Stimulated activated CD4-positive, alpha-beta T cell treated with anti-CD3 and anti-CD28 coated beads, TNF-alpha, amount 100 ng/mL, for 1 hour (primary cell): Measurements from ENCODE around the gene SPCS2.
"Not testable (repeated sequence)": the region's sequence is repeated elsewhere in the genome, so short reads cannot be mapped to it uniquely, and the experiment has no call there.

ENCODE experiments used
- DNase-seq, 3 donors: peaks; one replicate each; pipeline ENCODE4 v3.0.0-alpha.2; 2020; ENCODE audit warnings: low read depth in 3 of 3, low spot score in 1 of 3

The SPCS2 gene

GRCh38 chr11:74949753-74950137 lies 679 bp downstream of the SPCS2 start:
- no peak for DNase-seq

GRCh38 chr11:74950374-74950969 lies 1.4 kb downstream of the SPCS2 start:
- DNase-seq = no peak

DNA sequence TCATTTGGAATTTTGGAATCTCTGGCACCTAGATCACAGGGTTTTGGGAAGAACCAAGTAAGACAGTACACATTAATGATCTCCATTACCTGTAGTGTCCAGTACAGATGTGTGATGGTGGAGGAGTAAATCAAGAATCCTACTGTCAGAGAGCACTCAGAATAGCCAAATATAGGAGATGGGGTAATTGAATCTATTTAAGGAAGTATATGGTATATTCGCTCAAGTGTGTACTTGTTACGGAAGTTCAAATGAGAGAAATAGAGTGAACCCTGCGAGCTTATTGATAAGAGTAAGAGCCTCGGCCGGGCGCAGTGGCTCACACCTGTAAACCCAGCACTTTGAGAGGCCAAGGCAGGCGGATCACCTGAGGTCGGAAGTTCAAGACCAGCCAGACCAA lies 2.2 kb downstream of the SPCS2 start:
- no peak for DNase-seq

DNA sequence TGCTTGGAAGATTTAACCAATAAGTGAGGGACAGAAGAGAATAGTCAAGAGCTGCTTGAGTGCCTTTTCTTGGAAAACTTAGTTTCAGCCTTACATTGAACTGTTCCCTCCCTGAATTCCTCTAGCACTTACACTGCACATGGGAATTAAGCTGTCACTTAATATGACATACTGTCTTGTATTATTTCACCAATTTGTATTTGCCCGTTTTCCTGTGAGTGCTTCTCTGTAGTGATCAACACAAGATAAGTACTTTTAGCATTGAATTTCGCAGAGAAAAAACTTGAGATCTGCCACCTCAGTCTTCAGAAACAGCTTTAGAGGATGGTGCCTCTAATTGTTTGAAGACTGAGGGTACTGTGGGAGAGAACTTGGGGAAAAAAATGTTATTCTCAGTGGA lies 3.7 kb downstream of the SPCS2 start:
- DNase-seq = no peak

- DNase-seq = no peak
These were observed 4.4 kb downstream of the SPCS2 start for GRCh38 chr11:74953451-74953850.

GRCh38 chr11:74954199-74954598 lies 5.1 kb downstream of the SPCS2 start:
- no peak for DNase-seq

DNA sequence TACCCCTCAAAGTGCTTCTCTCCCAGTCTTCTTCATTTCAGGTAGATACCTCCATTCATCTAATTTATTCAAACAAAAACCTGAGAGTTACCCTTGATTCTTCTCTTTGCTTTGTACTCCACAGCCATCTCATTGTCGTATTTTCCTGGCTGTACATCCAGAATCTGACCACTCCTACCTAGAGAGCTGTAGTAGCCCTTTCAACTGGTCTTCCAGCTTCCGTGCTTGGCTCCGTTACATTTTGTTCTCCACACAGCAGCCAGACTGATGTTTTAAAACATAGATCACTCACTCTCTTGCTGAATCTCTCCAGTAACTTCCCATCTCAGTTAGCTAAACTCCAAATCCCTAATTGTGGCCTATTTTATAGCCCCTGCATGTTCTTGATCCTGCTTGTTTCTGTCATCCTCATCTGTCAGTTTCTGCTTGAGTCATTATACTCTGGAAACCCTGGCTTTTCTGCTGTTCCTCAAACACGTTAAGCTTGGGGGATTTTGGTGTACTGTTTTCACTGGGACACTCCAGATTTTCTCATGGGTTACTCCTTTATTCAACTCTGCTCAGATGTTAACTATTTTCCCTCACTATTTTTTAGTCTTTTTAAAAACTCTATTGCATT lies 7.4 kb downstream of the SPCS2 start:
- no peak for DNase-seq

- DNase-seq = no peak
These were observed 9.0 kb downstream of the SPCS2 start for GRCh38 chr11:74957937-74958629.

DNA sequence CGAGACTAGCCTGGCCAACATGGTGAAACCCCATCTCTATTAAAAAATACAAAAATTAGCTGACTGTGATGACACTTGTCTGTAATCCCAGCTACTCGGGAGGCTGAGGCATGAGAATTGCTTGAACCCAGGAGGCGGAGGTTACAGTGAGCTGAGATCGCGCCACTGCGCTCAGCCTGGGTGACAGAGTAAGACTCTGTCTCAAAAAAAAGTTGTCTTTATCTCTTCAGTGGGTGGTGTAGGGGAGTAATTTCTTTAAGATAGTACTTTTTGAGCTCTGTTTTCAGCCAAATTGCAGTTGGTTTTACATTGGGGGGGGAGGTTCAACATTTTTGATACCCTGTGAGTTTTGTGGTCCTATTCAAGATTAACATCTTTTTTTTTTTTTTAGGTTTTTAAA lies 11.1 kb downstream of the SPCS2 start:
- DNase-seq = not testable (repeated sequence)

DNA sequence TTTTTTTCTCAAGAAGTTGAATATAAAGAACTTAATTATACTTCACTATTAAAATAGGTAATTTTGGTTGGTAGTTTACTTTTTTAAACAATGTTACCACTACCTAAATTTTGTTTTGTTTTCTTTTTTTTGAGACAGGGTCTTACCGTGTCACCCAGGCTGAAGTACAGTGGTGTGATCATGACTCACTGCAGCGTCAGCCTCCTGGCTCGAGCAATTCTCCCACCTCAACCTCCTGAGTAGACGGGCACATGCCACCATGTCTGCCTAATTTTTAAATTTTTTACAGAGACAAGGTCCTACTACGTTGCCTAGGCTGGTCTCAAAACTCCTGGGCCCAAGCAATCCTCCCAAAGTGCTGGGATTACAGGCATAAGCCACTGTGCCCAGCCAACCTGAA lies 17.6 kb downstream of the SPCS2 start:
- DNase-seq = no peak

DNA sequence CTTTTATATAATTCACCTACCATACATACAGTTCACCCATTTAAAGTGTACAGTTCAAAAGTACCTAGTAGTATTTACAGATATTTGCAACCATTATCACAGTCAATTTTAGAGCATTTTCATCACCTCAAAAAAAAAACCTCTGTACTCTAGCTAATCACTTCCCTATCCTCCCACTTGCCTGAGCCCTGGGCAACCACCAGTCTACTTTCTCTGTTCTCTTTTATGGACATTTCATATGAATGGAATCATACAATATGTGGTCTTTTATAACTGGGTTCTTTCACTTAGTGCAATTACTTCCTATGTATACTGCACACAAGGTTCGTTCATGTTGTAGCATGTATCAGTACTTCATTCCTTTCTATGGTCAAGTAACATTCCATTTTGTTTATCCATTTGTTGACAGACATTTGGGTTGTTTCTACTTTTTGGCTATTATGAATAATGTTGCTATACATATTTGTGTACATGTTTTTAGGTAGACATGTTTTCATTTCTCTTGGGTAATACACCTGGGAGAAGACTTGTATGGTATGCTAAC lies 21.9 kb downstream of the SPCS2 start:
- no peak for DNase-seq

DNA sequence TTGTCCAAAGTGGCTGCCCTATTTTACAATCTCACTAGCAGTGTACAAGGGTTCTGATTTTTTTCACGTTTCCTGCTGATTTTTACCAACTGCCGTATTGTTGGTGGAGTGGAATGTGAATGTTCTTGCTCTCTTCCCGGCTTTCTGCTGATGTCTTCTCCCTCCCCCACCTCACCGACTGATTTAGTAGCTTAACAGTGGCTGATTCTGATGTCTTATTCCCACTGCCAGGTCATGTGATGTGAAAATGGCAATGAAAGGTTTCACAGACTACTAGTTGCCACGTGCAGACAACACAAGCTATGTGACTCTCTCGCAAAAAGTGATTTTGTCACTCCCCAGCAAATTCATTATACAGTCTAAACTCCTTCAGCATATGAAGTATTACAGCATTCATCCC lies 22.4 kb downstream of the SPCS2 start:
- no peak for DNase-seq

DNA sequence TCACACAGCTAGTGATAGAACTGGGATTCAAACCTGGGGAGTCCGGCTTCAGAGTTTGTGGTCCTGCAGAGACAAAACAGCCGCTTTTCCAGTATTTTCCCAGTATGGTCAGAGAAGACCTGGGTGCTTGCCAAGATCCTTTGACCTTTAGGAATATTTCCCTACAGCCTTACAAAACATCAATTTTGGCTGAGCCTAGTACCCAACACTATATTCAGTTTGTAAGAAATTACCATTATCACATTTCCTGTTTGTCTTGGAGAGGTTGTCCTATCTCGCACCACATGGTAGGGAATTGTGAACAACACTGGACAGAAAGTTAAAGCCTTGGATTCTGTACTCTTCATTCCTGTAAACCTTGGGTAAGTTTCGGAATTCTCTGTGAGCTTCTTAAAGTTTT lies 29.0 kb downstream of the SPCS2 start:
- DNase-seq = no peak

DNA sequence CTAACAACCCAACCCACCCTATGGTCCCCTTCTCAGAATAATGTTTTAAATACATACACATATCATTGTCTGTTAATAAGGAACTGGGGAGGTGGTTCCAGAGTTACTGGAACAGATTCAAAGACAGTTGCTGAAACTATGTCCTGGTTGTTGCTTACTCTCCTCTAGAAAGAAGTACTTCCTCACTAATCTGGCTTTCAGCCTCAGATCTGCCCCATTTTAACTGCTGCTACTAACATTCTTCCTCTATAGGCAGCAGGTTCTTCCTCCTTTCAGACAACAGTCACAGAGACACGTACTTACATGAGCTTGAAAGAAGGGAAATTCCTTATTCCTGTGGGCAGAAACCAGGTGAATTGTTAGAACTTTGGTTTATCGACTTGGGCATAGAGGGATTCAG lies 31.6 kb downstream of the SPCS2 start:
- DNase-seq = no peak

- no peak for DNase-seq
These were observed 32.8 kb downstream of the SPCS2 start for GRCh38 chr11:74981888-74982287.

DNA sequence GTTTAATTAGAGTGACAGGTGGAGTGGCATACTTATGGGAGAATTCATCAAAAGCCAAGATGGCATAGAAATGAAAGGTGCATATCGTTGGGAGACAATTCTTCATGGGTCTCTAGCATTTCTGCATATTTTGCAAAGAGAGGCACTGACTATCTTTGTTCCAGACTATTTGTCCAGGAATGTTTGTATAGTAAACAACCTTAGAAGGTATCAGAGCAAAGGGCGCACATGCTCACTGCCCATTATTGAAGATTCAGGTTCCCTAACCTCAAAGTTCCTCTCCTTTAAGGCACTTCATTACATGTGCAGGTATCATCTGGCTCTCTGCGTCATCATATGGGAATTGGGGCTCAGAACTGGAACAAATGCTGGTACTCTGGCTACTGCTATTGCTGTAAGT lies 35.0 kb downstream of the SPCS2 start:
- DNase-seq = no peak

- DNase-seq = no peak
These were observed 35.7 kb downstream of the SPCS2 start for GRCh38 chr11:74984730-74985129.

GRCh38 chr11:74988541-74989259 lies 39.6 kb downstream of the SPCS2 start, which contains the start of gene NEU3:
Gene NEU3 (plus strand): TSS chr11:74988933. CDS start chr11:74989061, 128 bp downstream.
- peak; percentile 53 to 72 (median 71) for DNase-seq

- DNase-seq = no peak
These were observed 40.2 kb downstream of the SPCS2 start for GRCh38 chr11:74989260-74989638.

- DNase-seq = not testable (repeated sequence)
These were observed 41.1 kb downstream of the SPCS2 start for GRCh38 chr11:74990150-74990549.

DNA sequence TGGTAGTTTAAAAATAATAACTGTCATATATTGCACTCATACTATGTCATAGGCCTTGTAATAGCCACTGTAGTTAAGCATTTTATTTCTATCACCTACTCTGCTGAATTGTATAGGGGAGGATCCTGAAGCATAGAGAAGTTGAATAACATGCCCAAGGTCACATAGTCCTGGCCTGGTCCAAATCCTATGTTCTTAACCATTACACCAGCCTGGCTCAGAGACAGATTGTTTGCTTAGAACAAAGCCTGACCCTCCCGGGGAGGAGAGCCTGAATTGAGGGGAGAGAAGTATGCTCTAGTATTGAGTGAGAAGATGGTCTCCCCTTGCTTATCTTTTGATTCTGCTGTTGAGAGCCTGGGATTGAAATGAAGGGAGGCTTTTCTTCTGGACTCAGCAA lies 41.9 kb downstream of the SPCS2 start:
- DNase-seq = no peak

- no peak for DNase-seq
These were observed 43.8 kb downstream of the SPCS2 start for GRCh38 chr11:74992852-74993251.
